Kidney tubule cell (primary cell): ENCODE data around the gene ASS1.

Source experiments
- DNase-seq: peaks from one replicate; pipeline ENCODE4 v3.0.0-alpha.2; 2018; ENCODE audit warnings: low spot score

Gene ASS1

DNA sequence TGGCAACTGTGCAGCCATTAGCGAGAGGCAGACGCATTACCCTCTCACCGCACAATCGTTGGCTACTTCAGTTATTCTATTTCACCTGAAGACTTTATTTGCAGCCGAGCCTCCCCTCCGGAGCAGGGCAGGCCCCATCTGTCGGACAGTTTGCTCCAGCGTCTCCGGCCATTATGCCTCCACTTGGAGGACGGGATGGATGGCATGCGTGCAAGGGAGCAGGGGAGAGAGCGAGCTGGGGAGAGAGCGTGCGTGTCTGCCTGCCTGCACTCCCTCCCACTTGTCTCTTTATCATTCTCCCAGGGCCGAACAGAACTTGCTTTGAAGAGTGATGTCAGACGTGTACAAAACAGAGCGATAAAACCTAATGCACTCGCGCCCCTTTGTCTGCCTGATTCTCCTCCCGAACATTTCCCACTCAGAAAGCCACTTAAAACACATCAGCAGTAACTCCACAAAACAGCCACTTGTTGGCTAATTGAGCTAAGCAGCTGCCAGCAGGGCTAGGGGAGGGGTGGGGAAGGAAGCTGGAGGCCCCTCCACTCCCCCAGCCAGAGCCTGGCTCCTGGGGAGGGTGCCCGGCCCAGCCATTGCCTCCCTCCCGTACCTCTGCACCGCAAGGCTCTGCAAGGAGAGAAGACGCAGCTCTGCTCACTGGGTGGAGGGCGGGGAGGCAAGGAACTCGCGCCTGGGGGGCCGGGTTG lies 91.2 kb downstream of the ASS1 start:
- DNase-seq, result peak; percentile 17

DNA sequence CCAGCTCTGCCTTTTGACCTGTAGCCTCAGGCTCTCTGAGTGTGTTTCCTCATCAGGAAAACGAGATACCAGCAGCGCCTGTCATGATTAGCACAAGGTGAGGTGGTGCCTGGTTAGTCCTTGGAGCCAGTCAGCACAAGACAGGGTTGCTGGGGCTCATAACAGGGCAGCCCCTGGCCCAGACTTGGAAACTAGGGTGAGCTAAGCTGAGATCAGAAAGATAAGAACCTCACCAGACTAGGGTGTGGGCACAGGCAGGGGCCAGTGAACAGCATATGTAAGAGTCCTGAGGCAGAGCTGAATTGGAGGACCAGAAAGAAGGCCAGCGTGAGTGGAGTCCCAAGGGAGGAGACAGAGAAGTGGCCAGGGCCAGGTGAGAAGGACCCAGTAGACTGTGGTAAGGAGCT lies 91.9 kb downstream of the ASS1 start:
- no peak for DNase-seq

DNA sequence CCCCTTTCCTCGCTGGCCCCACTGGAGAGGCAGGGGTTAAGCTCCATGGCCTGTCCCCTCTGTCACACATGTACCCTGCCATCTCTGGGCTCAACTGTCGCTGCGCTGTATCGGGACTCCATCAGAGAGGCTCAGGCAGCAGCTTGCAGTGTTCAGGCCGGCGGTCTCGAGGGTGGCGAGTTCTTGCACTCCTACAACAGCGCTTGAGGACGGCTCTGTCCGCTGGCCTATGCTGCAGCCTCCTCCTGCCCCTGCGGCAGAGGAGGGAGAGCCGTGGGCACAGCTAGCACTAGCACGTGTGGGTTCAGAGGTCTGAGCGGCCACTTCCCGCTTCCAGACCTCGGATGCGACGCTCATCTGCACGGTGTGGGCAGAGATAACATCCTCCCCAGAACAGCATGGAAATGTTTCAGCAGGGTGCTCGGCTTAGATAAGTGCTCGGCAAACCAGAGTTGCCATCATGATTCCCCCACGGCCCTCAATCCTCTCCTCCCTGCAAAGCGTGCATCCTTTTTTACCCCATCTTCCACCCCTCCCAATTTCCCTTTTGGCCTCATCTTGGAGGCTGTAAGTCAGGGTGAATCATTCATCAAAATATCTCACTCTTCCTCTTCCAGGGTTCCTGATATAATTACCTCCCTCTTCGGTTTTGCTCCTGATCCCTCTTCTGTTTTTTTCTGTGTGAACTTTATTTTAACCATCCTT lies 92.7 kb downstream of the ASS1 start:
- DNase-seq, result no peak

DNA sequence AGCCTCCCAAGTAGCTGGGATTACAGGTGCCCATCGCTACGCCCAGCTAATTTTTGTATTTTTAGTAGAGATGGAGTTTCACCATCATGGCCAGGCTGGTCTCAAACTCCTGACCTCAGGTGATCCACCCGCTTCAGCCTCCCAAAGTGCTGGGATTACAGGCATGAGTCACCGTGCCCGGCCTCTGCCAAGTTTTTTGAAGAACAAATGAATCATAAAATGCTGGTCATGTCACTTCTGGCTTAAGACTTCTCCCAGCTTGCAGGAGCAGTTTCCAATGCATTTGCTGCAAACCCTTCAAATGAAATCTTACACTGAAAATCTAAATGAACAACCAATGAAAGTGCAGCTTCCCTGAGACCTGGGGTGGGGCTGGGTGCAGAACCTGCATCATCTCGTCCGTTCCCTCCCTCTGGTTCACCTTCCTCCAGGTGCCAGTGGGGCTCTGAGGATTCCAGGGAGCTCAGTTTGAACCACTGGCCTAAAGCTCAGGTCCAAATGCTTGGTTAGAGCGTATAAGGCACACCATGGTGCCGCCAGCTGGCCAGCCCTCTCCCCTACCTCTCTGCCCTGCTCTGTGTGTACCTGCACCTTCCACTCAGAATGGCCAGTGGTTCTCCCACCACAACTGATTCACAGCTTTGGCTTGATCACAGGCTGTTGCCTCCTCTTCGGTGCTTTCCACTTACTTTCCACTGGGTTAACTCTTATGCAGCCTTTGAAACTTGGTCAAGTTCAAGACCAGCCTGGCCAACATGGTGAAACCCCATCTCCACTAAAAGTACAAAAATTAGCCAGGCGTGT lies 94.9 kb downstream of the ASS1 start:
- DNase-seq, result peak; percentile 68

DNA sequence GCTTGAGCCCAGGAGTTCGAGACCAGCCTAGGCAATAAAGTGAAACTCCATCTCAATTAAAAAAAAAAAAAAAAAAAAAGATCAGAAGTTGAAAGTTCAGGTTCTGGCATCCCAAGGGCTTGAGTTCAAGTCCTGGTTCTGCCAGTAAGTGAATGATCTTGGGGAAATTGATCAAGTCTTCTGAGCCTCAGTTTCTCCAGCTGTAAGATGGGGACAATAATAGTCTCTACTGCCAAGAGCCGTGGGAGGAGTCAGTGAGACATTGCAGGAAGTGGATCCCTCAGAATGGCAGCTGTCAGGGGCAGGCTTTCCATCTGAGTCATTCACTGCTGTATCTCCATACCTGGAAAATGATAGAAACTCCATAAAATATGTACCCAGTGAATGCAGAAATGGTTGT lies 96.8 kb downstream of the ASS1 start:
- peak; percentile 46 for DNase-seq

DNA sequence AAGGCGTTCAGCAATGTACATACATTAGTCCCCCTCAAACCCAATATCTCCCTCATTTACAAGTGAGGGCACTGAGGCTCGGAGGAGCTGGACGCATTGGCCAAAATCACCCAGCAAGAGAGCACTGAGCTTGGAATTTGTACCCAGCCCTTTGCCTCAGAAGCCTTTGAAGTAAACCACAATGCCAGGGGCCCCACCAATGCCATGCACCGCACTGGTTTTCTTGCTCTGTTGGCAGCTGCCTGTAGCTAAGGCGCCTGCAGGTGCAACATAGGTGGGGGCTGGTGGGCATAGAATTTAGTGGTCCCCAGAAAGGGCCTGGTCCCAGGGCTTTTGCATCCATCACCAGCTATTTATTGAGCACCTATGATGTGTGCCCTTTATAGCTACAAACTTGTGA lies 97.3 kb downstream of the ASS1 start:
- no peak for DNase-seq

DNA sequence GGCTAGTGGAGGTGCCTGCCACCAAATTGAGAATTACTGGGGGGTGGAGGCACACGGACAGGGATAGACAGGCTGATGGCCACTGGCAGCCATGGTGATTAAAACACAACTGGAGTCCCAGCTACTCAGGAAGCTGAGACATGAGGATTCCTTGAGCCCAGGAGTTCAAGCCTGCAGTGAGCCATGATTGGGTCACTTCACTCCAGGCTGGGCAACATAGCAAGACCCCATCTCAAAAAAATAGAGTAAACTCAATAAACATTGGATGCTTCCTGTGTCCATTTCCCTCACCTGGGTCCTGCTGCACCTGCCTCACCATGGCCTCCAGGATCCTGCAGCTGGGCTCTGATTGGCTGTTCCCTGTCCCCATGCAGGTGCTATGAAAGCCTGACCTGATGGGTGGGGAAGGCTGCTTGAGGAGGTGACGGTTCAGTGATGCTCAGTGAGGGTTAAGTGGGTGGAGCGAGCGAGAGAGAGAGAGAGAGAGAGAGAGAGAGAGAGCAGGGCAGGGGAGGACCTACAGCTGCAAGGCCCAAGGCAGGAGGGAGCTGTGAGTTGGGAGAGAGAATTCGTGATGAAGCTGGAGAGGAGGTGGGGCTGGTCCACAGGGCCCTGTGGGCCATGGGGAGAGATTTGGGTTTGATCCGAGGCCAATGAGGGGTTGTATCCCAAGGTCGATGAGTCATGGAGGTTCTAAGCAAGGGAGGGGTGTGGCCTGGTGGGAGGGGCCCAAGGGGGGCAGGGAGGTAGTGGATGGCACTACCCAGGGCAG lies 97.9 kb downstream of the ASS1 start:
- no peak for DNase-seq

DNA sequence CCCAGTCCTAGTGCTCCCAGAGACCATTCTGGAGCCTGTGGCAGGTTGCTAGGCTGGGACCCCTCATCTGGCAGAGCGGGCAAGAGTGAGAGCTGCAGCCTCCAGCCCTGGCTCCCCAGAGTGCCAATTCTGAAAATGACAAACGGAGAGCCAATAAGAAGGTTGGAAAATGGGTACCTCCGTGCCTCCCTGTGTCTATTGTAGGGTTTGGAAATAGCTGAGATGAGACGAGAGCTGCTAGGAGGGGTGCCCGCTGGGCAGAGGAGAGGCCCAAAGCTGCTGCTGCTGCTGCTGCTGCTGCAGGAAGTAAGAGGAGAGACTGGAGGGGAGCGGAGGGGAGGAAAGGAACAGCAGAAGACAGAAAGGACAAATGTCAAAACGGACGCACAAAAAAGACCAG lies 98.6 kb downstream of the ASS1 start:
- DNase-seq, result no peak

DNA sequence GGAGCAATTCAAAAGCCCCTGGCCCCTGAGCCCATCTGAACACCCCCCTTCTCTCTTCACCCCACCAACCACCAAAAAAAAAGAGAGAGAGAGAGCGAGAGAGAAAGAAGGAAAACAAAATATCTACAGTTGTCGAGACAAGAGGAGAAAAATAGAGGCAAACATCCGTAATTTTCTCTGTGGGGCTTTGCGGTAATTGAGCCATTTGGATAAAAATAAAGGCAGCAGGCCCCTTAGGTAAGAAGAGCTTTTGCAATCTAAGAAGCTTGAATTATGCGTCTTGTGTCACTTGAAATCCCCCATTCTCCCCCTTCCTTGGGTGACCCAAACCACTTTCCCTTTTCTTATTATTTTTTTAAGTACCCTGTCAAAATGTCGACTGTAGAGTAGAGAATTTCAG lies 99.1 kb downstream of the ASS1 start:
- no peak for DNase-seq

DNA sequence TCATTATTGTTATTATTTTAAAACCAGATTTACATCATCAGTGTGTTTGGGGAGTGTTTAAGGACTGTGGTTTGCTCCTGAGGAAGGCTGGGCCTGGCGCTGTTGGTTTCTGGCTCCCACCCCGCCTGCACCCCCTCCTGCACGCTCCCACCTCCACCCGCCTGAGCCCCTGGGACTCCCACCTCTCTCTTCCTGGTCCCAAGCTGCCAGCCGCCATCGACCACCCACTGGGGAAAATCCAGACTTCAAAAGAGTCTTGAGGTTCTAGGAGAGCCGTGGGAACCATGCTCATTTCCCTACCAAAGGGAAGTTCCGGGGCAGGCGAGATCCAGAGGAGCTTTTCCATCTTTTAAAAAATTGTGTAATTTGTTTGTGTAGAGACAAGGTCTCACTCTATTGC lies 99.6 kb downstream of the ASS1 start:
- DNase-seq, result no peak

DNA sequence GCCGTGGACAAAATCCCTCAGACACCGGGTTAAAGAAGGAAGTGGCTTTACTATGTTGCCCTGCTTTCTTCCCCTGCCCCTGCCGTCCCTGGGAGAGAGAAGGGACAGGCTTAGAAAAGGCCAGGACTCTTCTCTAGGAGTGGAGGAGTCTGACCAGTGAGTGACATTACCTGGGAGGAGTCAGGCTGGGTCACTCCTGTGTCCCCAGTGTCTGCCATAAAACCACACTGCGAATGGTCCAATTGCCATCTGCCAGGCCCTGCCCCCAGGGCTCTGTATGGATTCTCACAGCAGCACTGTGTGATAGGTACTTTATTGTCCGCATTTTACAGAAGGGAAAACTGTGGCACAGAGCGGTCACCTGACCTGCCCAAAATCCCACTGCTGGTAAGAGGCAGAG lies 103.3 kb downstream of the ASS1 start:
- no peak for DNase-seq

DNA sequence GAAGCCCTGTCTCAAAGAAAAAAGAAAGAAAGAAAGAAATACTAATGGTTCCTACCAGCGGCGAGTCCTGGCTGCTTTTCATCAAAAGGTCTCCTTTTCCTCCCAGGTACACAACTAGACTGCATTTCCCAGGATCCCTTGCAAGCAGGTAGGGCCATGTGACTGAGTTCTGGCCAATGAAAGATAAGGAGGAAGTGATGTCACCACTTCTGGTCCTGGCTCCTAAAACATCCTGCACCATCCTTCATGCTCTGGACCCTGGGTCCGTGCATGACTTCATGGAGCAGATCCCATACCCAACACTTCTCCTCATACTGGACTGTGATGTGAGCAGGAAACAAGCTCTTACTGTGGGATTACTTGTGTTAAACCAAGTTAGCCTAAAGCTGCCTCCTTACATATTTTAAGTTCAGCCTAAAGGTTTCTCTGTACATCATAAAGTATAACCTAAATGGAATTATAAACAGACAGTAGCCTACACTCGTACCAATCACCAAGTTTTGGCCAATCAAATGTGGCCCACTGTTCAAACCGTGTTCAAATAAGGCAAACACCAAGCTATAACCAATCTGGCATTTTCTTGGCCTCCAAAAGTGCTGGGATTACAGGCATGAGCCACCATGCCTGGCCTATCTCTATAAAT lies 104.5 kb downstream of the ASS1 start:
- DNase-seq, result no peak
